Activated CD8-positive, alpha-beta T cell treated with anti-CD3 and anti-CD28 coated beads, Interleukin-2, amount 10 ng/mL, durations not matched to agents 7 days and 5 days (primary cell): ENCODE data around the gene MCCD1. TPM values are rescaled to one million over a fixed set of nuclear protein-coding genes. Genes with fewer than 3 reads are reported as not detected.
"Not testable (repeated sequence)": the region's sequence is repeated elsewhere in the genome, so short reads cannot be mapped to it uniquely, and the experiment has no call there.

Experiments
- ATAC-seq: fragments of 150-1000 bp; cut with Tn5 transposase; one replicate; pipeline ENCODE4 v1.10.0; 2021; ENCODE audit warnings: moderate library complexity
- CTCF ChIA-PET: fragments of 350-600 bp; sonication (Branson Sonifier 250); formaldehyde crosslinking; loops from one replicate; lab custom pipeline; 2021; ENCODE audit warnings: antibody characterized with exemption; lab: Charles Lee
- POLR2A ChIA-PET: fragments of 350-600 bp; sonication (Branson Sonifier 250); formaldehyde crosslinking; loops from one replicate; lab custom pipeline; 2021; ENCODE audit warnings: antibody characterized with exemption; lab: Charles Lee
- DNase-seq: peaks from one replicate; pipeline ENCODE4 v3.0.0-alpha.2; 2020
- H3K27ac Mint-ChIP-seq: one replicate; pipeline ENCODE4 v1.8.0; 2021; ENCODE audit warnings: mild to moderate bottlenecking, mixed read lengths
- H3K27me3 Mint-ChIP-seq: one replicate; pipeline ENCODE4 v1.8.0; 2021; ENCODE audit warnings: low read depth, mixed read lengths
- H3K36me3 Mint-ChIP-seq: one replicate; pipeline ENCODE4 v1.8.0; 2021; ENCODE audit warnings: low read depth, mixed read lengths
- H3K4me1 Mint-ChIP-seq: one replicate; pipeline ENCODE4 v1.8.0; 2021; ENCODE audit warnings: low read depth, mixed read lengths
- H3K4me3 Mint-ChIP-seq: one replicate; pipeline ENCODE4 v1.8.0; 2021; ENCODE audit warnings: mild to moderate bottlenecking, mixed read lengths
- H3K9me3 Mint-ChIP-seq: one replicate; pipeline ENCODE4 v1.8.0; 2022; ENCODE audit warnings: mixed read lengths; ENCODE audit not compliant: insufficient read depth
- total RNA-seq, 2 experiments: library from RNA; stranded (reverse); gene quantifications; one replicate each; pipeline ENCODE4 v1.2.3, GENCODE V29; 2021

MCCD1 gene
- not detected for total RNA-seq

GRCh38 chr6:31528821-31529328 is at the start of gene MCCD1:
Gene MCCD1 (plus strand): TSS chr6:31528962. CDS start chr6:31529015, 53 bp downstream.
- H3K4me1 Mint-ChIP-seq: peaks cover 14% of the 10 kb centered on the region
- H3K9me3 Mint-ChIP-seq: no peaks in the 10 kb centered on the region
- H3K4me3 Mint-ChIP-seq: no peak within 1 kb of the TSS
- POLR2A ChIA-PET: interaction anchor here (0.7 to 1.8 kb wide), 3 partner anchors 12 to 34 kb away, joined by 3 to 7 read pairs (median 6); partner anchors contain the start of gene DDX39B
- no peaks in the 10 kb centered on the region for H3K27me3 Mint-ChIP-seq
- no peak within 1 kb of the TSS for H3K27ac Mint-ChIP-seq
- ATAC-seq (peak; percentile 28), DNase-seq (no peak)
- CTCF ChIA-PET: interaction anchor here (0.9 to 2.5 kb wide), 3 partner anchors 32 to 70 kb away, joined by 3 to 6 read pairs (median 3); no protein-coding TSS in a partner anchor
- H3K36me3 Mint-ChIP-seq: peaks cover 41% of the 10 kb centered on the region

- peaks cover under 1% of the 10 kb centered on the region for H3K4me1 Mint-ChIP-seq
- peaks cover 3% of the 10 kb centered on the region for H3K36me3 Mint-ChIP-seq
- H3K9me3 Mint-ChIP-seq: no peaks in the 10 kb centered on the region
- ATAC-seq (no peak), DNase-seq (no peak)
- ChIA-PET CTCF (no interaction called here), POLR2A (no interaction called here)
- no peak overlapping the region for H3K4me3 Mint-ChIP-seq
- no peak overlapping the region for H3K27ac Mint-ChIP-seq
- H3K27me3 Mint-ChIP-seq: no peaks in the 10 kb centered on the region
Observed at GRCh38 chr6:31479151-31479932, 49.4 kb upstream of the MCCD1 start.

GRCh38 chr6:31479933-31480535 is 48.7 kb upstream of the MCCD1 start:
- no peak overlapping the region for H3K27ac Mint-ChIP-seq
- no peaks in the 10 kb centered on the region for H3K9me3 Mint-ChIP-seq
- H3K4me1 Mint-ChIP-seq: no peaks in the 10 kb centered on the region
- peaks cover 2% of the 10 kb centered on the region for H3K36me3 Mint-ChIP-seq
- ChIA-PET POLR2A (no interaction called here), CTCF (no interaction called here)
- ATAC-seq: no peak
- H3K4me3 Mint-ChIP-seq: no peak overlapping the region
- no peak for DNase-seq
- no peaks in the 10 kb centered on the region for H3K27me3 Mint-ChIP-seq

- H3K4me1 Mint-ChIP-seq: no peaks in the 10 kb centered on the region
- ChIA-PET POLR2A (no interaction called here), CTCF (no interaction called here)
- no peaks in the 10 kb centered on the region for H3K36me3 Mint-ChIP-seq
- no peak overlapping the region for H3K27ac Mint-ChIP-seq
- ATAC-seq: no peak
- H3K4me3 Mint-ChIP-seq: no peak overlapping the region
- H3K9me3 Mint-ChIP-seq: no peaks in the 10 kb centered on the region
- H3K27me3 Mint-ChIP-seq: no peaks in the 10 kb centered on the region
- no peak for DNase-seq
Observed at GRCh38 chr6:31480574-31480973, 48.2 kb upstream of the MCCD1 start.

- Mint-ChIP-seq H3K4me1 (peaks cover 14% of the 10 kb centered on the region), H3K36me3 (no peaks in the 10 kb centered on the region), H3K4me3 (no peak overlapping the region), H3K27me3 (no peaks in the 10 kb centered on the region), H3K27ac (no peak overlapping the region), H3K9me3 (no peaks in the 10 kb centered on the region)
- ChIA-PET POLR2A (interaction anchor here (0.7 kb wide), 1 partner anchor 13 kb away, joined by 3 read pairs; no protein-coding TSS in a partner anchor), CTCF (interaction anchor here (0.9 to 1.3 kb wide), 2 partner anchors 10 to 11 kb away, joined by 3 read pairs; no protein-coding TSS in a partner anchor)
- DNase-seq: no peak
- no peak for ATAC-seq
Observed at GRCh38 chr6:31483392-31483791, 45.4 kb upstream of the MCCD1 start.

- peaks cover 18% of the 10 kb centered on the region for H3K4me1 Mint-ChIP-seq
- no peaks in the 10 kb centered on the region for H3K27me3 Mint-ChIP-seq
- H3K36me3 Mint-ChIP-seq: peaks cover 7% of the 10 kb centered on the region
- no peak overlapping the region for H3K4me3 Mint-ChIP-seq
- ATAC-seq (no peak), DNase-seq (no peak)
- ChIA-PET CTCF (no interaction called here), POLR2A (no interaction called here)
- no peak overlapping the region for H3K27ac Mint-ChIP-seq
- no peaks in the 10 kb centered on the region for H3K9me3 Mint-ChIP-seq
Observed at GRCh38 chr6:31485055-31485454, 43.7 kb upstream of the MCCD1 start.

- POLR2A ChIA-PET, H3K27ac Mint-ChIP-seq, DNase-seq, H3K27me3 Mint-ChIP-seq, CTCF ChIA-PET, ATAC-seq, H3K9me3 Mint-ChIP-seq, H3K4me3 Mint-ChIP-seq, H3K36me3 Mint-ChIP-seq: not testable (repeated sequence)
- peaks cover 30% of the 10 kb centered on the region for H3K4me1 Mint-ChIP-seq
Observed at GRCh38 chr6:31486065-31486837, 42.5 kb upstream of the MCCD1 start.

- peaks cover 13% of the 10 kb centered on the region for H3K36me3 Mint-ChIP-seq
- peaks cover 38% of the 10 kb centered on the region for H3K4me1 Mint-ChIP-seq
- H3K27me3 Mint-ChIP-seq, H3K9me3 Mint-ChIP-seq, POLR2A ChIA-PET, H3K4me3 Mint-ChIP-seq, H3K27ac Mint-ChIP-seq, ATAC-seq, DNase-seq, CTCF ChIA-PET: not testable (repeated sequence)
Observed at GRCh38 chr6:31487674-31488073, 41.1 kb upstream of the MCCD1 start.

GRCh38 chr6:31489086-31489485 is 39.7 kb upstream of the MCCD1 start:
- CTCF ChIA-PET: interaction anchor here (1.1 kb wide), 1 partner anchor 61 kb away, joined by 3 read pairs; no protein-coding TSS in a partner anchor
- Mint-ChIP-seq H3K4me1 (peaks cover 46% of the 10 kb centered on the region), H3K36me3 (peaks cover 15% of the 10 kb centered on the region), H3K27ac (no peak overlapping the region), H3K9me3 (no peaks in the 10 kb centered on the region), H3K27me3 (no peaks in the 10 kb centered on the region), H3K4me3 (no peak overlapping the region)
- DNase-seq (no peak), ATAC-seq (no peak)
- POLR2A ChIA-PET: no interaction called here

GRCh38 chr6:31490115-31490873 is 38.5 kb upstream of the MCCD1 start:
- Mint-ChIP-seq H3K27me3 (no peaks in the 10 kb centered on the region), H3K27ac (peak overlapping the region; percentile 17), H3K36me3 (peaks cover 20% of the 10 kb centered on the region), H3K4me1 (peaks cover 47% of the 10 kb centered on the region), H3K4me3 (no peak overlapping the region), H3K9me3 (no peaks in the 10 kb centered on the region)
- ChIA-PET CTCF (interaction anchor here (1.1 kb wide), 1 partner anchor 60 kb away, joined by 3 read pairs; no protein-coding TSS in a partner anchor), POLR2A (no interaction called here)
- ATAC-seq (no peak), DNase-seq (no peak)

- H3K36me3 Mint-ChIP-seq: peaks cover 35% of the 10 kb centered on the region
- POLR2A ChIA-PET: interaction anchor here (3.3 kb wide), 1 partner anchor 47 kb away, joined by 64 read pairs; the partner anchor contains the start of gene DDX39B
- DNase-seq, ATAC-seq, H3K27me3 Mint-ChIP-seq, H3K9me3 Mint-ChIP-seq: not testable (repeated sequence)
- H3K4me3 Mint-ChIP-seq: peak overlapping the region; percentile 91
- peak overlapping the region; percentile 95 for H3K27ac Mint-ChIP-seq
- CTCF ChIA-PET: interaction anchor here (0.7 to 4.1 kb wide), 19 partner anchors 9 to 122 kb away, joined by 3 to 46 read pairs (median 4); partner anchors contain the start of genes AIF1, ATP6V1G2, DDX39B and MCCD1
- peaks cover 56% of the 10 kb centered on the region for H3K4me1 Mint-ChIP-seq
Observed at GRCh38 chr6:31493550-31493874, 35.2 kb upstream of the MCCD1 start.
